NCI-H748 treated with DMSO at 0.1 percent for 48 hours (cell line): ENCODE measurements around the gene TUBB6.

Experiments used
- DNase-seq: peaks from one replicate; lab custom pipeline; 2025; lab: John Stamatoyannopoulos, UW

The TUBB6 gene

GRCh38 chr18:12314591-12315305 is 6.7 kb downstream of the TUBB6 start:
- DNase-seq = no peak

- DNase-seq = no peak
Measured at GRCh38 chr18:12315490-12315889, 7.4 kb downstream of the TUBB6 start.

GRCh38 chr18:12315911-12316310 is 7.9 kb downstream of the TUBB6 start:
- DNase-seq = no peak

- DNase-seq = no peak
Measured at GRCh38 chr18:12317664-12318333, 9.8 kb downstream of the TUBB6 start.

- DNase-seq = no peak
Measured at GRCh38 chr18:12318334-12318697, 10.3 kb downstream of the TUBB6 start.

GRCh38 chr18:12318857-12319256 is 10.8 kb downstream of the TUBB6 start:
- DNase-seq = no peak

- DNase-seq = no peak
Measured at GRCh38 chr18:12321333-12321732, 13.3 kb downstream of the TUBB6 start.

- no peak for DNase-seq
Measured at GRCh38 chr18:12324991-12325725, 17.1 kb downstream of the TUBB6 start.

GRCh38 chr18:12325726-12326245 is 17.7 kb downstream of the TUBB6 start:
- DNase-seq = no peak

GRCh38 chr18:12326711-12327460 is 18.8 kb downstream of the TUBB6 start:
- no peak for DNase-seq

- peak; percentile 21 for DNase-seq
Measured at GRCh38 chr18:12327510-12328178, 19.6 kb downstream of the TUBB6 start.

GRCh38 chr18:12328179-12328823 is 20.3 kb downstream of the TUBB6 start:
- no peak for DNase-seq

- DNase-seq = no peak
Measured at GRCh38 chr18:12329125-12329698, 21.2 kb downstream of the TUBB6 start.

- no peak for DNase-seq
Measured at GRCh38 chr18:12330766-12331165, 22.7 kb downstream of the TUBB6 start.

GRCh38 chr18:12333506-12334290 is 25.7 kb downstream of the TUBB6 start:
- no peak for DNase-seq

GRCh38 chr18:12334366-12334808 is 26.3 kb downstream of the TUBB6 start:
- no peak for DNase-seq

GRCh38 chr18:12334863-12335262 is 26.8 kb downstream of the TUBB6 start:
- no peak for DNase-seq

- no peak for DNase-seq
Measured at GRCh38 chr18:12335503-12335902, 27.5 kb downstream of the TUBB6 start.

GRCh38 chr18:12336171-12336613 is 28.2 kb downstream of the TUBB6 start:
- DNase-seq = no peak

- DNase-seq = no peak
Measured at GRCh38 chr18:12336887-12337286, 28.8 kb downstream of the TUBB6 start.
